DND-41 (cell line): Measurements from ENCODE around the gene CPEB2.

Experiments used
- ATAC-seq: fragments of 200-7000 bp; cut with Tn5 transposase; 3 replicates; pipeline ENCODE4 v1.9.1; 2021; ENCODE audit warnings: low read depth; ENCODE audit not compliant: insufficient read depth
- DNase-seq: peaks from one replicate; pipeline ENCODE4 v3.0.0-alpha.2; 2020
- H2AFZ ChIP-seq: 2 replicates; pipeline ENCODE4 v1.6.0; 2012; ENCODE audit warnings: low read depth, low read length
- H3K27ac ChIP-seq: 2 replicates; pipeline ENCODE4 v1.5.1; 2012; ENCODE audit warnings: low read length, inconsistent platforms
- H3K27me3 ChIP-seq: fragments of 200-600 bp; sonication (generic); 2 replicates; pipeline ENCODE4 v1.6.0; 2012; ENCODE audit warnings: low read length, mild to moderate bottlenecking, inconsistent platforms; ENCODE audit not compliant: insufficient read depth, poor library complexity
- H3K36me3 ChIP-seq: 2 replicates; pipeline ENCODE4 v1.5.1; 2012; ENCODE audit warnings: low read length, inconsistent platforms; ENCODE audit not compliant: insufficient read depth
- H3K4me1 ChIP-seq: 2 replicates; pipeline ENCODE4 v1.5.1; 2012; ENCODE audit warnings: mild to moderate bottlenecking, low read length; ENCODE audit not compliant: insufficient read depth
- H3K4me2 ChIP-seq: 2 replicates; pipeline ENCODE4 v1.6.0; 2012; ENCODE audit warnings: mild to moderate bottlenecking, moderate library complexity, low read length, inconsistent platforms; ENCODE audit not compliant: insufficient read depth
- H3K4me3 ChIP-seq, 2 experiments: fragments of 200-600 bp in 1 of 2; shearing (Covaris generic) in 1 of 2; 2 replicates each; pipeline ENCODE4 v1.5.1; 2012 to 2016; ENCODE audit warnings: inconsistent platforms in 2 of 2, low read length in 2 of 2, mild to moderate bottlenecking in 2 of 2, low read depth in 1 of 2, moderate library complexity in 1 of 2
- H3K79me2 ChIP-seq: 2 replicates; pipeline ENCODE4 v1.6.0; 2012; ENCODE audit warnings: low read length, inconsistent platforms; ENCODE audit not compliant: insufficient read depth
- H3K9ac ChIP-seq: 2 replicates; pipeline ENCODE4 v1.6.0; 2012; ENCODE audit warnings: low read depth, mild to moderate bottlenecking, inconsistent platforms, low read length, moderate library complexity
- H3K9me3 ChIP-seq: 2 replicates; pipeline ENCODE4 v1.5.1; 2012; ENCODE audit warnings: low read length, moderate library complexity, mild to moderate bottlenecking, inconsistent platforms; ENCODE audit not compliant: insufficient read depth, severe bottlenecking
- H4K20me1 ChIP-seq: 2 replicates; pipeline ENCODE4 v1.6.0; 2012; ENCODE audit warnings: low read length; ENCODE audit not compliant: insufficient read depth
- CTCF ChIP-seq: IDR thresholded peaks from 2 replicates; pipeline ENCODE4 v1.5.1; 2012; ENCODE audit warnings: borderline replicate concordance, low read length, moderate library complexity, mild to moderate bottlenecking; ENCODE audit not compliant: poor library complexity, severe bottlenecking; ENCODE audit errors: extremely low read depth
- EZH2 ChIP-seq: IDR thresholded peaks from 3 replicates; pipeline ENCODE4 v1.6.1; 2012; ENCODE audit warnings: borderline replicate concordance, low read depth, mild to moderate bottlenecking, moderate library complexity, low read length, inconsistent platforms; ENCODE audit not compliant: severe bottlenecking

The CPEB2 gene

GRCh38 chr4:15005474-15006115 is 3.3 kb downstream of the CPEB2 start:
- Histone ChIP-seq H3K4me3 (no peak overlapping the region), H3K27ac (no peak overlapping the region), H3K9ac (no peak overlapping the region), H2AFZ (no peak overlapping the region), H3K4me1 (peaks cover 25% of the 10 kb centered on the region), H3K36me3 (no peaks in the 10 kb centered on the region), H4K20me1 (peaks cover 4% of the 10 kb centered on the region; the same call in 1 of the 2 replicates), H3K9me3 (no peaks in the 10 kb centered on the region), H3K27me3 (peaks cover 36% of the 10 kb centered on the region), H3K4me2 (no peak overlapping the region; the same call in 1 of the 2 replicates), H3K79me2 (no peaks in the 10 kb centered on the region)
- ATAC-seq (no peak), DNase-seq (no peak)
- TF ChIP-seq EZH2 (no peak), CTCF (no peak)

GRCh38 chr4:15006416-15007024 is 4.2 kb downstream of the CPEB2 start:
- Histone ChIP-seq H3K4me3 (no peak overlapping the region), H3K4me1 (peaks cover 17% of the 10 kb centered on the region), H3K9ac (no peak overlapping the region), H3K27me3 (peaks cover 27% of the 10 kb centered on the region), H3K9me3 (no peaks in the 10 kb centered on the region), H3K79me2 (no peaks in the 10 kb centered on the region), H3K36me3 (no peaks in the 10 kb centered on the region), H2AFZ (no peak overlapping the region), H4K20me1 (peaks cover 4% of the 10 kb centered on the region; the same call in 1 of the 2 replicates), H3K4me2 (no peak overlapping the region), H3K27ac (no peak overlapping the region)
- DNase-seq (no peak), ATAC-seq (no peak)
- TF ChIP-seq EZH2 (no peak), CTCF (peak; percentile 54)

- DNase-seq (no peak), ATAC-seq (no peak)
- Histone ChIP-seq H4K20me1 (peaks cover 4% of the 10 kb centered on the region; the same call in 1 of the 2 replicates), H3K4me3 (no peak overlapping the region), H3K36me3 (no peaks in the 10 kb centered on the region), H3K79me2 (no peaks in the 10 kb centered on the region), H2AFZ (no peak overlapping the region), H3K4me1 (peaks cover 15% of the 10 kb centered on the region), H3K4me2 (no peak overlapping the region), H3K27ac (no peak overlapping the region), H3K9me3 (no peaks in the 10 kb centered on the region), H3K9ac (no peak overlapping the region), H3K27me3 (peaks cover 24% of the 10 kb centered on the region)
- TF ChIP-seq EZH2 (no peak), CTCF (no peak)
These were observed 4.9 kb downstream of the CPEB2 start for GRCh38 chr4:15007201-15007600.
